LNCAP (cell line): ENCODE measurements around the gene INMT.

Source experiments
- TF ChIP-seq, protein P1 (sequence below): fragments of 450-650 bp; IDR thresholded peaks from 2 replicates; pipeline ENCODE4 v1.5.1; 2017; ENCODE audit warnings: mild to moderate bottlenecking

The INMT gene

DNA sequence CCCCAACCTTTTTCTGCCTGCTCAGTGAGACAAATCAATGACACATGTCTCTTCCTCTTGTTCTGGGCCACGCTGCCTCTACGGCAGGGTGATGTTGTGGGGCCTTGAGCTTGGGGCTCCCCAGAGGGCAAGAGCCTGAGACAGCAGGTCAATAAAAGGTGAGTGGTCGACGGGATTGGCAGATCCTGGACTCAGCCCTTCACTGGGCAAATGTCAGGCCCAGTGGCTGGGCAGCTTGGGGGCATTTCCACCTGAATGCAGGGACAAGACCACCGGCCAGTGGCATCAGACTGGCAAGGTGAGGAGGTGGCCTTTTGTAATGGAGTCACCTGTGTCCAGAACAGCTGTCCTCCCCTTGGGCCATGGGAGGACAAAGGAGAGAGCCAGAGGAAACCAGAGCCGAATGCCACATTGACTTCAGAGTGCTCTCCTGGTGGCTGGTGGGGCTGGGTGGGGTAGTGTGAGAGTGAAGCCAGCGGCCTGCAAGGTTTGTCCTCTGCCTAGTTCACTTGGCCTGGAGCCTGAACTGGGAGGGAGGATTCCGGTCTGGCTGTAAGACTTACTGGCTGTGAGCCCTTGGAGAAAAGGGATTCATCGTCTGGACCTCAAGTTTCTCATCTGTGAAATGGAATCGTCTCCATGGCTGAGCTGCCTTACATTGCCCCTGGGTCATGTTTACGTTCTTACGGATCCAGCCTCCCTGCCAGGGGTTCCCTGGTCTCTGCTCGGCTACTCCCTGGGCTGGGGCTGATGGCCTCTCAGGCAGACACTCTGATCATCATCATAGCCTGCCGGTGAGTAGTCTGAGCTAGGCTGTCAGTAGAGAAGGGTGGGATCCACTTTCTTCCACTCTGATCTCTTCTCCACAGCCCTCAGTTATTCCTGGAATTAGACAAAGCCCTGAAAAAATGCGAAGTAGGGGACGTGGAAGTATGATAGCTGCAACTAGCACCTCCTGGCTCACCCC is 44.3 kb upstream of the INMT start:
- TF ChIP-seq, protein P1, sequence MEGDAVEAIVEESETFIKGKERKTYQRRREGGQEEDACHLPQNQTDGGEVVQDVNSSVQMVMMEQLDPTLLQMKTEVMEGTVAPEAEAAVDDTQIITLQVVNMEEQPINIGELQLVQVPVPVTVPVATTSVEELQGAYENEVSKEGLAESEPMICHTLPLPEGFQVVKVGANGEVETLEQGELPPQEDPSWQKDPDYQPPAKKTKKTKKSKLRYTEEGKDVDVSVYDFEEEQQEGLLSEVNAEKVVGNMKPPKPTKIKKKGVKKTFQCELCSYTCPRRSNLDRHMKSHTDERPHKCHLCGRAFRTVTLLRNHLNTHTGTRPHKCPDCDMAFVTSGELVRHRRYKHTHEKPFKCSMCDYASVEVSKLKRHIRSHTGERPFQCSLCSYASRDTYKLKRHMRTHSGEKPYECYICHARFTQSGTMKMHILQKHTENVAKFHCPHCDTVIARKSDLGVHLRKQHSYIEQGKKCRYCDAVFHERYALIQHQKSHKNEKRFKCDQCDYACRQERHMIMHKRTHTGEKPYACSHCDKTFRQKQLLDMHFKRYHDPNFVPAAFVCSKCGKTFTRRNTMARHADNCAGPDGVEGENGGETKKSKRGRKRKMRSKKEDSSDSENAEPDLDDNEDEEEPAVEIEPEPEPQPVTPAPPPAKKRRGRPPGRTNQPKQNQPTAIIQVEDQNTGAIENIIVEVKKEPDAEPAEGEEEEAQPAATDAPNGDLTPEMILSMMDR, result no peak

DNA sequence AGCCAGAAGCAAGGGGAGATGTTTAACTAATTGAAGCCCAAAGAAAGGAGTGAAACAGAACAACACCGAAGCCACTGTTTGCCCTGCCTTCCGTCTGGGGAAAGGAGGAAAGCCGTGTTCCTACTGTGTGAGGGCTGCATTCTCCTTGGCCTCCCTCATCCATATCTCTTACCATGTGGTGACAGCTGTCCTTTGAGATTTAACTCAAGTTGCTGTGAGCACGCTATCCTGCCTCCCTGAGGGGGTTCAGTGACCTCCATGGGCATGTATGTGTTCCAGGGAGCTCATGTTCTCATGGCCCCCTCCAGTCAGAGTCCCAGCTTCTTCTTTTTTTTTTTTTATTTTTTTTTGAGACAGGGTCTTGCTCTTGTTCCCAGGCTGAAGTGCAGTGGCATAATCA is 43.5 kb upstream of the INMT start:
- TF ChIP-seq, protein P1, result no peak

DNA sequence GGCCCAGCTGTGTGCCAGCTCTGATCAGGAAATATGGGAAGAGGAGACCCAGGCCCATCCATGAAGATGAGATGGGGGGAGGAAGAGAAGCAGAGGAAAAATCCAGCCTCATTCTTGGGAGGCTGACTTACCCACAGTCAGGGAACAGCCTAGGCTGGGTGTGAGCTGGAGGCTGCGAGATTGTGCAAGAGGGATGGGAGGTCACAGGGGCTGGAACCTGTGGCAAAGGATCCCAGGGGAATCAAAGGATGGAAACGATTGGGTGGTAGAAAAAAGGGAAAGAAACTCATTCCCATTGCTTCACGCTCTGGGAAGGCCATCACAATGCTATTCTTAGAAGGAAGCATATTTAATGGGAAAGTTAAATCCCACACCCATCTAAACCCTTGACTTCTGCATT is 43.0 kb upstream of the INMT start:
- TF ChIP-seq, protein P1, result no peak

DNA sequence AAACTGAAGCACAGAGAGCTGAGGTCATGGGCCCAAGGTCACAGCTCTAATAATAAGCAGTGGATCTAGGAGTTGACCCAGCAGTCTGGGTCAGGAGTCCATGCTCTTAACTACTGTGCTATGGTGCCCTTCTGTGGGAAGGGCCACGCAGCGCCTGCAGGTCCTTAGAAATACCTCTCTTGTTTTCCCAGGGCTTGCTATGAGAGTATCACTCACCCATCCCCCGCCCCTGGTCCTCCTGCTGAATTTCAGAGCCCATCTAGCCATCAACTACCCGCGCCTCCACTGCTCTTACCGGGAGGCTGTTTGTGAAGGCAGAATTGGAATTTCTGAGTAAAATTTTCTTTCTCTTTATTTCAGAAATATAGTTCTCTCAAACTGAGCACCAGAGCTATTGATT is 42.4 kb upstream of the INMT start:
- TF ChIP-seq, protein P1, result no peak

DNA sequence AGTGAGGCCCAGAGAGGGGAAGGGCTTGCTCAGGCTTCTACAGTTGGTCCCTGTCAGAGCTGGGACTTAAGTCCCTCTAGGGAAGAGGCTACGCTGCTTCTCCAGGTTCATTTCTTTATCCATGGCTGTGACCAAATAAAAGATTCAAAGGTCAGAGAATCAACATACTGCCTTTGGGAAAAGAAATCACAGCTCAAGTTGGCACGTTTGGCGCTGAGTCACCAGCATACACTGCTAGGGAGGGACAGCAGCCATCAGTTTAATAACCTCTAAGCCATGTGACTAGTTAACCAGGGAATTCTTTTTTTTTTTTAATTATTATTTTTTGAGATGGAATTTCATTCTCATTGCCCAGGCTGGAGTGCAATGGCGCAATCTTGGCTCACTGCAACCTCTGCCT is 41.3 kb upstream of the INMT start:
- TF ChIP-seq, protein P1, result no peak

DNA sequence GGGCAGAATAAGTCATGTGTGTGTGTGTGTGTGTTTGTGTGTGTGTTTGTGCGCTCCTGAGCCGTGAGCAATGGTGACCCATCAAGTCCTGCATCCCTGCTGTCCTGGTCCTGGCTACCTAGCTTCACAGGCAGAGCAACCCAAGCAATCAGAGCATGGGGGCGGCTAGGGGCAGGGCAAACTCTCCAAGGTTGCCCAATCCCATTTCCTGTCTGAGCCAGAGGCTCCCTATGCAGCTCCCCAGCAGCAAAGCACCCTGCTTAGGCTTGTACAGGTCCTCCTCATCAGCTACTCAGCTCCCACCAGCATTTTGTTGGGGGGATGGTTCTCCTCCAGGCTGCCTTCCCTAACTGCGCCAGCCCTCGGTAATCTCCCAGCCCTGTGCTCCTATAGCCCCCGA is 38.5 kb upstream of the INMT start:
- TF ChIP-seq, protein P1, result no peak

DNA sequence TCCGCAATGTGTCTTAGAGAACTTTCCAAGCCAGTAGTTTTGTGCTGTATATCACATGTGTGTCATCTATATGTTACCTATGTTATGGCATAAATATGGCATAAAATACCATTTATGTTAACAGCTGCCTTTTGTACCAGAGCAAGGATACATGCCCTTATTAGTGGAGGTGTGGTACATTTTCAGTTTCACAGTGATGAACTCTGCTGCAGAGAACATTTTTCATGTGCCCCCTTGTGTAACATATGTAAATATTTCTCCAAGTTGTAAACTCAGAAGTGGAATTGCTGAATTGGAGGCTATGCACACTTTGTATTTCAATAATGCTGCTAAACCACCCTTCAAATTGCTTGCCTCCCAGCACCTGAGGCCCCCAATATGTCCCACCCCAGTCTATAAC is 37.8 kb upstream of the INMT start:
- TF ChIP-seq, protein P1, result no peak
